ENCODE data around the gene FBXO7.

The FBXO7 gene

DNA sequence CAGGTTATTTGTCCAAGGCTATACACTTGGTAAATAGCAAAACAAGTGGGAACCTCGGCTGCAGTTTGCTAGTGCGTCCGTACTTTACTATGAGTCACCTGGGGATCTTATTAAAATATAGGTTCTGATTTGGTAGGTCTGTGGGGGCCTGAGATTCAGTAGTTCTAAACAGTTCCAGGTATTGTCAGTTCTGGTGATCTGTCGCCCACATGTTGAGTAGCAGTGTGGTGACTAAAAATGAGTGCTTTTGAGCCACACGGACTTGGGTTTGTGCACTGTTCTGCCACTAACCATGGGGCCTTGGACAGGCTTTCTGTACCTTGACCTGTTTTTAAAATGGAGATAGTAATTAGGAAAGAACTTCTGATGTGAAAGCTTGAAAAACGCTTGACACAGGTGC, 15.7 kb downstream of the FBXO7 start:
- DNase-seq (ENCODE audit: low spot score): no peak

DNA sequence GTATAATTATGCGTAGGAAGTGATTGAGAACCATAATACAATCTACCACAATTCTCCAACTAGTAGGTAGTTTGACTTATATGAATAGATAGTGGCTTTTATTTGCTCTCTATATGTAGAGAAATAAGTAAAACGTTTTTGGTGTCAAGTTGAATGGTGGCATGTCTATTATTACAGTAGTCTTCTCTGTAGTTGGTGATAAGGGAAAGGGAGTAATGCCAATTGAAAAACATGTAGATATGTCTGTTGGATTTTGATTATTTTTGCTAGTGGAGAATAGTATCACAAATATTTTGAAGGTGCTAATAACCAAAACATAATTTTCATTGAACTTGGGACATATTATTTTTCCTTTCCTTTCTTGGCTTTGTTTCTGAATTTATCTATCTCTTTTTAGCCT, 17.5 kb downstream of the FBXO7 start:
- DNase-seq (ENCODE audit: low spot score): no peak

DNA sequence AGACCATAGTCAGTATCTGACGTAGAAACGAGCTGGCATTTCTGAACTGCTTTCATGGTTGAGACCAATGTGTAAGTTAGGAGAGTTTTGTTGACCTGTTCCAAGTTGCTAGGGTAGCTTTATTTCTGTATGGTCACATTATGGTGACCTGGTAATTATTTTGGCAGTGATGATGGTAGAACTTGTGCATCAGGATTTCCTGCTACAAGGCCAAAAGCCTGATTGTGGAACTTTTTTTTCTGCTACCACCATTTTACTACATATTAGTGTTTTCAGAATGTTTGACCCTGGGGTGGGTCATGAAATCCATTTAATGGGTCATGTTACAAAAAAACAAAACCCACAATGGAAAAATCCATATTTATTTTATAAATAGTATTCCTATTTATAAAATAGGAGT, 18.9 kb downstream of the FBXO7 start:
- DNase-seq (ENCODE audit: low spot score): no peak

DNA sequence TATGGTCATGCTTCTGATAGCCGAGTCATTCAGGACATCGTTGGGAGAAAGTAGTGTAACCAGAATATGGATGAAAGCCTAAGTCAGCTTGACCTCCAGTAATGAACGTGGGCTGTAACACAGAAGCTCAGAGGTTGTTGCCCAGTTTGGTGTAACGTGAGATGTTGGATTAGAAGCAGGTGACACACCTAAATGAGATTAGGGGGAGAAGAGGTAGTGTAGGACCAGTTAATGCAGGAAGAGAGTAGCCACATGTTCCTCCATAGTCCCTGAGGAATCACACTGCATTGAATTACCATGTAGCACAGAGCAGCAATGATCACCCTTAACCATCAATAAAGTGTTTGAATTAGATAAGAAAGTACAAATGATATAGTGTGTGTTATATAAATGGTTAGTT, 20.4 kb downstream of the FBXO7 start:
- no peak for DNase-seq (ENCODE audit: low spot score)

DNA sequence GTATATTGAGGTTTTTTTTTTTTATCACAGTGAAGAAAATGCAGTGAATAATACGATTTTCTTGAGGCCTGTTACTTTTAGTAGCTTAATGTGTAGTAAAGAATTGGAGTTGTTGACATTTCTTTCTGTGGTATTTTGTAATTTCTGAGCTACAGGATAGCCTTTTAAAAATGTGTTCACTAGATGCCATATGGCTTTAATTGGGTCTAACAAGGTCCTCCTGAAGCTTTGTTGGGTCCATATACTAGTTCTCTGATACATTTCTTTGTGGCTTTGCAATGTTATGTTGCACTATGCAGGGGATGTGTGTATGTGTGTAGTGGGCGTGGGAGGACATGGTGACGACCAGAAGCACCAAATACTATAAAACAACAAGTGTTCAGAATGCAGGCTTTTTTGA, 25.1 kb downstream of the FBXO7 start:
- DNase-seq (ENCODE audit: low spot score): no peak

DNA sequence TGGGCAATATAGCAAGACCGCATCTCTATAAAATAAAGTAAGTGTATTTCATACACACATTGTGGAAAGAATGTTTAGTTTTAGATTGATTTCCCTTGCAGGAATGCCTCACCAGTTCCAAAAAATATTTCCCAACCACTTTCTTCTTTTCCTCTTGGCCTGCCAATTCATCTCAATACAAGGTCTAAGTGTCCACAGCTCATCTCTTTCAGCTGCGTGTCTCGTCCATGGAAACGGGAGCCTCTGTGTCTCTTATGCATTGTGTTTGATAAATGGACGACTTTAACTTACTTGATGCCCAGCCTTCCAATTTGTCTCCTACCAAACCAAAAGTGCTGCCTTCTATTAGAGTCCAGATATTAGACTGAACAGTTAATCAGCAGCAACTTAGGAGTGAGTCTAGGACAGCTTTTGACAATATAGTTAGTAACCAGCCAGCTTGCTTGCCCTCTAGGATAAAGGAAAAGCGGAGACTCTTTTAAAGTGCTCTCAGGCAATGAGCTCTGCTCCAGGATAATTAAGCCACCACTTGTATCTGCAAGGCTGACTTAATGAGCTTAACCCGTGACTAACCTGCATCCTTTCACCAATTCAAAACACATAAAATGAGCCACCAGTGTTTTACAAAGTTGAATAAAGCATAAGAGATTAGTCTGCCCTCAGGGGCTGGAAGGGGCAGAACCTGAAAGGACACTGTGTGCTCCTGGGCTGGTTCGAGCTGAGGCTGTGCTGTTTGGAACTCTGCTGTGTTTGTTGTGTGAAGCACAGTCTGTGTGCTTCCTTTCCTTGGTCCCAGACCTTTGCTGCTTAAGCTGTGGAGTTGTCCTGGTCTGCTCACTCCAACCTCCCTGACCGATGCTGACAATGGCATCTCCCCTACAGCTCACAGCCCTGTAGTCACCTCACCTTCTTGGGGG, 27.5 kb downstream of the FBXO7 start:
- DNase-seq (ENCODE audit: low spot score): no peak

DNA sequence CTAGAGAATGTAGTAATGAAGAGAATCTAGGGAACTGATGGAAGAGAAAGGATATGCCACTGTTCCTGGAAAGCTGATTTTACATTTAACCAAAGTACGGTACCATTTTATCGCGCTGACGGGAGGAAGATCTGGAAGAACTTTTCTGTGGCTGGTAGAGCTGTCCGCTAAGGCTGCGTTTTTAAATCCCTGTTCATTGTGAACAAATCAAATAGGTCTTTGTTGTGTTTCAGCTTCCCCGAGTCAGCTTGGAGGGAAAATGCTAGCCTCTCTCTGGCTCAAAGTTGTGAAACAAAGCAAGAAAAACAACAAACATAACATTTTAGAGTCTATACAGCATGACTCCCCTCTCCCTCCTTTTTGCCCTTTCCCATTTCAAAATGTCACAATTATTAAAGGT, 34.4 kb downstream of the FBXO7 start:
- no peak for DNase-seq (ENCODE audit: low spot score)

DNA sequence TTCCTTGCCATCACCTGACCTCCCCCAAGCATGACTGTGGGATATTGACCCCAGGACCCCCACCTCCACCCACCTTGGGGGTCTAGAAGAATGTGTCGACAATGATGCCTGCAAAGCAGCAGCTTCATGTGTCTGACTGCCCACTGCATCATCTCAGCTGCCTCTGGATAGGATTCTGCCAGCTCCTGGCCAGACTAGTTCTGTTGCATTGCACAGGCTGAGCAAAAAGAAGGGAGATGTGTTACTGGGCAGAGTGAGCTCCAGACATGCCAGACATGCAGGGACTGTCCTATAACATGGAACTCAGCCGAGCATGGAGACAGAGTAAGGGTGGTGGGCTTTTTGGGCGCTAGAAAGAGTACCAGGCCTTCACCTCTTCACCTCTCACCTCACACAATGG, 36.7 kb downstream of the FBXO7 start:
- no peak for DNase-seq (ENCODE audit: low spot score)

DNA sequence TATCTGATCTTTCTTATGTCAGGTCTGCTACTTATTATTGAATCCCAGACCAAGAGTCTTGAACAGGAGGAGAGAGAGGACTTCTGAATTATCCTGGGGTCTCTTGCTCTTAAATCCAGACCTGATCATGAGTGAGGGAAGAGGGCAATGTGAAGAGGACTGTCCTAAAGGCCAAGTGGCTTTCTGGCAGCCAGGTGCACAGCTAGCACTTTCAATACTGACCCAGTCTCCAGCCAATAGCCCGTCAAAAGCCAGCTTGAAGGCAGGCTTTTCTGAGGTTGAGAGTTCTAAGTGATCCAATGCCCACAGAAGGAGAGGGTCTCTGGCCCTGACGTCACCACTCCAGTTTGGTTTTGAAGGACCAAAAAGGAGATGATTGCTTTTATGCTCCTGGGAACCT, 37.2 kb downstream of the FBXO7 start:
- no peak for DNase-seq (ENCODE audit: low spot score)

DNA sequence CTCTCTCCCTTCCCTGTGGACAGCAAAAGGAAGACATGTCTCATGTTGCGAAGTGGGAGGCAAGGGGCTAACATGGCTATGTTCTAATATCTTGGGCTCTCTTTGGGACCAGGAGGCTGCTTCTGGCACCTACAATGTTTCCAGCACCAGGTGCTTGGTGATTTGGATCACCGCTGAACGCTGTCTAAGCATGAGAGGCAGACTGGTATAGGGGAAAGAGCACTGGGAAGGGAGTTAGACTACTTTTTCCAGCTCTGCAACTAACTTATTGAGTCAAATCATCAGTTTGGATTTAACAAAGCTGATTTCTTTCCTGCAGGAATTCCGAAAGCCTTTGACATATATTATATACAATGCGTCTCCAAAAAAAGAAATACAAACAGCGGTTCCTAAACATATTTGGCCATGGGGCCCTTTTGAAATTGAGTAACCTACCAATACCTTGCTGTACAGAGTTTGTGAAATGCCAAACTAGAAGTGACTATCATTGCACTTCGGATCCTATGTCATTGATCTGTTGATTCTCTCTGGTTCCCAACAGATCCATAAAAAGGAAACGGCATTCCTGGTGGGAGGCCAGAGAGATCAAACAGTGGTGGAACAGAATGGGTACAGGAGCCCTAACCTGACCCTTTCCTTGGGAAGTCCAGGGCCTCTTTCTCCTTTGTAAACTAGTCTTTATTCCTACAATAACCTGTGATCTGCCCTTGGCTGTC, 37.8 kb downstream of the FBXO7 start:
- DNase-seq (ENCODE audit: low spot score): no peak

DNA sequence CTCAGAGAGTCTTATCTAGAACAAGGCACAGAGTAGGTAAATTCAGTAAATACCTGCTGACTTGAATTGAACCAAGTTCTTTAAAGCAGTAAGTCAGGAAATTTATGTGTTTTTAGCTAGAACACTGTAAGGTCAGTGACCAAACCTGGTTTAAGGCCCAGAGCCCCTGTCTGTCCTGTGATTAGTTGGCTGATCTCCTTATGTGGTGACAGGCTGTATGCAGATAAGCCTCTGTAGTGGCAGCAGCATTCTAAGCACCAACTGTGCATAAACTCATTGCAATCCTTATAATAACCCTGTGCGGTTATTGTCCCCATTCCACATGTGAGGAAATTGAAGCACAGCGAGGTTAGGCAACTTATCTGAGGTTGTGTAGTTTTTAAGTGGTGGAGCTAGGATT, 40.5 kb downstream of the FBXO7 start:
- no peak for DNase-seq (ENCODE audit: low spot score)

DNA sequence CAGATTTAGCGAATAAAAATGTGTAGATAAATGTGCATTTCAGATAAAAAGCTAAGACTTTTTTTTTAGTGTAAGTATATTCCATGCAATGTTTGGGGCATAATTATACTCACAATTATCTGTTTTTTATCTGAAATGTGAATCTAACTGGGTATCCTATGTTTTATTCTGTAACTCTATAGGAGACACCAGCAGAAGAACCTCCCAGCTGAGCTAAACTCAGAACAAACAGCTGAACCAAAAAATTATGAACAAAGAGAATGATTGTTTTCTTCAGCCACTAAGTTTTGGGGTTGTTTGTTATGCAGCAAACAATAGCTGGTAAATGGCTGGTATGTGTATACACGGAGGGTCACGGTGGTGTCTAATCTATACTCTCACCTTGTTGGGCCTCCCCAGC, 42.9 kb downstream of the FBXO7 start:
- DNase-seq (ENCODE audit: low spot score): no peak

DNA sequence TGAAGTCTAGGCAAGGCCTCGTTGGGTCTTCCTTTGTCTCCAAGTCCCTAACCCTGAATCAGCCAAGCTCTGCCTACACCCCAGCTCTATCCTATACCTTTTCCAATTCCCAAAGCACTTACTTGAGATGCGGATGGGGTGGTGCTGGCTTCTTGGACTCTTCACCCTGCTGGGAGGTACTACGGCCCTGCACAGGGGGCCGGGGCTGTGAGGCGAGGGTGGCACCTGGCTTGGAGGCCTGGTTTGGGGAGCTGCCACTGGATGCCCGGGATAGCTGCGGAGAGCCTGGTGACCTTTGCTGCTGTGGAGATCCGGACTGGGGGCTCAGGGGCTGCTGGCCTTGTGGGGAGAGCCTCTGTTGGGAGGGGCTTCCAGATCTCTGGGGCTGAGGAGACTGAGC, 43.3 kb downstream of the FBXO7 start:
- DNase-seq (ENCODE audit: low spot score): no peak

DNA sequence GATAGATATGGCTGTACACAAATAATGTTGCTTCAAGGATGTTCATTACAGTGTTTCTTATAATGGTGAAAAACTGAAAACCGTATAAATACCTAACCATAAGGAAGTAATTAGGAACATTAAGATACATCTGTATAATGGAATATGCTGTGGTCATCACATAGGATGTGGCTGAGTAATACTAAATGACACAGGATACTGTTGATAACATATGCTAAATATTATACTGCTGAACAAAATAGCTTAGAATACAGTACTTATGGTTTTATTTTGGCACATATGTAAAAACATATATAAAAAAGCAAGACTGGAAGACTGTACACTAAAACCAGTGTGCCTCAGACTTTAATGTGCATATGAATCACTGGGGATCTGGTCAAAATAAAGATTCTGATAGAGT, 43.8 kb downstream of the FBXO7 start:
- DNase-seq (ENCODE audit: low spot score): no peak

DNA sequence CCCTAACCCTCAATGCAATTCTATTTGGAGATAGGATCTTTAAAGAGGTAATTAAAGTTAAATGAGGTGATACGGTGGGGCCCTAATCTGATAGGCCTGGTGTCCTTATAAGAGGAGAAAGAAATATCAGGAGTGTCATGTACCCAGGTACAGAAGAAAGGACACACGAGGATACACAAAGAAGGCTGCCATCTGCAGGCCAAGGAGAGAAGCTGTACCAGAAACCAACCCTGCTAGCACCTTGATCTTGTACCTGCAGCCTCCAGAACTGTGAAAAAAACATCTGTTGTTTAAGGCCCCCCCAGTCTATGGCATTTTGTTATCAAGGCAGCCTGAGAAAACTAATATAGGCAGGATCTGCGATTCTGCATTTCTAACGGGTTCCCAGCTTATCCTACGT, 44.2 kb downstream of the FBXO7 start:
- DNase-seq (ENCODE audit: low spot score): peak; percentile 19

DNA sequence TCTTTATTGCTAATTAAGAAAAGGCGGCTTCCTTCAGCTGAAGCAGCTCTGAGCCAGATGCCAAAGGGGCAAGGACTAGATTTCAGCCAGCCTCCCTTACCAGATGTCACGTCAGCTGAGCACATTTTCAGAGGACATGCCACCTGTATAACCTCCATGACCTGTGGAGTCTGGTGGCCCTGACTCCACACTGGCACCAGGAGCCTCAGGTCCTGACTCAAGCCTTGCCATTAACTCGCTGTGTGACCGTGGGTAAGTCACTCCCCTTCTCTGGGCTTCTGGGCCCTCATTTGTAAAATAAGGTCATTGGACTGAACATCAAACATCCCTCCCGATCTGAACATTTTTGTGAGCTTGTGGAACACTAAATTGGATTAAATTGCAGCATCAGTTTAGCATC, 46.0 kb downstream of the FBXO7 start:
- no peak for DNase-seq (ENCODE audit: low spot score)

DNA sequence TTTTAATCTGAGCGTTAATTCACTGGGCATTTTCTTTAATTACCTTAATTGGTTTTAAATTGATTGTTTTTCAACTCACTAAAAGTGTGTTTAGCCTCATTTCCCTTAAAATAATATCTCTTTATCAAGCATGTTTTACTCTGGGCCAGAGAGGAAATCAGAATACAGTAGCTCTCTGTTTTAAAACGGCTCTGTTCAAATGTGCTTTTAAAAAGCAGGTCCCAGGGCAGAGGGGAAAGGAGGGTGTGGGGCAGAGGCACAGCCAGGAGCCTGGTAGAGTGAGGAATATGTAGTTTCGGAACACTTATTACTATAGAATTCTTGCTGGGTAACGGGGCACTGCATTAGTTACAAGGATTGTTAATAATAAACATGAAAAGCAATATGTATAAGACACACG, 47.6 kb downstream of the FBXO7 start:
- DNase-seq (ENCODE audit: low spot score): no peak

DNA sequence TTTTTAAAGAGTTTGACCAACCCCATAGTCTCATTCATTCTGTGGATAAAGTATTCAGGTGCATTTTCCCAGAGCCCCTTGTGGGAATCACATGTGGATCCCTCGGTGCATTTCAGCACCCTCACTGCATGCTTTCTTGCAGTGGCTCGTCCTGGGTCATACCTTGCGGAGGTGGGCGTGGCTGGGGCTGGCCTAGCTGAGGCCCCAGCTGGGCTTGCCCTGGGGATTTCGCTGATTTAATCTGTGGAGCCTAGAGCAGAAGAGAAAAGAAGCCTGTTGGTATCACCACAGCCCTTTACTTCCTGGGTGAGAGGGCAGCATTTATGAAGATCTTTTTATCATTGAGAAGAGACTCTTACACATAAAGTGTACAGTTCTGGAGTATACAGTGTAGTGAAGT, 53.1 kb downstream of the FBXO7 start:
- no peak for DNase-seq (ENCODE audit: low spot score)

DNA sequence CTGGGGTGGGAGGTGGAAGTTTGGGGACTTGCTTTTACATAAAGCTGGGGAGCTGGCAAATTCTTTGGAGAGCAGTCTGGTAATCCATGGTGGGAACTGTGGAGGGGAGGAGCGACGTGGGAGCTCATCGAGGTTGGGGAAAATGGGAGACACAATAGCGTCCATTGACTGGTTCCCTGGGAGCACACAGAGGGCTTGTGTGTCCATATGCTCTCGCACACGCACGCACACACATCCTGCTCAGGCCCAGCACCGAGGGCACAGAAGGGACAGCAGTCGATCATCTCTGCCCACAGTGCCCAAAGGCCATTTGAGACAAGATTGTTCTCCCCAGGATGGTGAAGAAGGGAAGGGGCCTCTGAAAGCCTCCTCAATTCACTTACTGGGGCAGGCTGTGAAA, 53.7 kb downstream of the FBXO7 start:
- DNase-seq (ENCODE audit: low spot score): no peak

DNA sequence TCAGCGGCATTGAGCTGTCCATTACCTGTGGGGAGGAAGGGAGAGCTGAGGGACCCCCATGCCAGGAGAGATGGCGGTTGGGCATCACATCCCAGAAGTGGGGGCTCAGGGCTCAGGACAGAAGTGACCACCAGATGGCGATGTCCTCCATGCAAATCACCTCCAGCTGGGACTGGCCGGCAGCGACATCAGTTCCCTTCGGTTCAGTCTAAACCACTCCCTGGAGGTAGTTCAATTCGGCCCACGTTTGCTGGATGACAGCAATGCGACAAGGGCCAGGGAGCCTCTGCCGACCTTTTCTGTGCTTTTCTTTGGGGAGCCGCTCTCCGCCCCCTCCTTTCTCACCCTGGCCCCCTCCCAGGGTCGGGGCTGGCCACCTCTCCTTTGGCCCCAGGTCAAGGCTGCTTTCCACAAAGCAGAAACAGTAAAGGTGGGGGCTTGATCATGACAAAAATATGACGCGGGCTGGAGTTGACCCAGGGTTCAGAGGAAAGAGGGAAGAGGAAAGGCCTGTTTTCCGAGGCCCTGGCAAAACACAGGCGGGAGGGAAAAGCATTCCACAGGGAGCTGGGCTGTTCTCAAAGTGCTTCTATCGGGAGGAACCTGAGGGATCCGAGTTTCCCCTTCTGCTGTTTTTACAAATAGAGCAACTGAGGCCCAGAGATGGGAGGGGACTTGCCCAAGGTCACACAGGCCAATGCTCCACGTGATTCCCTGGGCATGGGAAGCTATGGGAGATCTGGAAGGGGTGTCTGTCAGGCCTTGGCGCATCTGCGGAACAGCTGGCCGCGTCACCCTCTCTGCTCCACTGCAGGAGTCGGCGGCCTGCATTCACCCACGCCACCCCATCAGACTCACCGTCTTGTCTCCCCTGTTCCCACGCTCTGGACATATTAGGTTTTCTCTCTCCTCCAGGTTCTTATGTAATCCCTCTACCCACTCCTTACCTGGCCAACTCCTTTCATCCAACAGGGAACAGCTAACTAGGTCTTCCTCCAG, 54.7 kb downstream of the FBXO7 start:
- peak; percentile 77 for DNase-seq (ENCODE audit: low spot score)

DNA sequence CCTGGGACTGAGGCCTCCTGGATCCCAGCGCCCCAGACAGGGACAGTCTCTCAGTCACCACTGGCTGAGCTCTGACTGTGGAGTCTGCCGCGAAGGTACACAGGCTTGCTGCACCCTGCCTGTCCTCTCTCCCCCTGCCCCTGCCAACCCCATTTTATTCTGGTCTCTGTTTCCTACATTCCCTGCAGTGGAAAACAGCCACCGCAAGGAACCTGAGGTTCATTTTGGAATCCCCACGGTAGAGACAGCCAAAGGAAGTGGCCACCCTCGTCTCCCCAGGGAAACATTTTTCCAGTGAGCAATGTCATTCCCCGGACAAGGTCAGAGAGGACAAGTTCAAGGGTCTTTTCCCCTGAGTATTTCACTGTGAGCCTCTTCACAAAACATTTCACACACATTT, 56.6 kb downstream of the FBXO7 start:
- no peak for DNase-seq (ENCODE audit: low spot score)
